Lower leg skin (tissue), 3 donors: ENCODE results near the gene RNF224.

ENCODE experiments used
- POLR2A ChIP-seq, 2 donors: fragments of 450-650 bp; IDR thresholded peaks; one replicate each; pipeline ENCODE4 v1.6.1; 2016 to 2017; ENCODE audit warnings: antibody characterized with exemption in 2 of 2, mild to moderate bottlenecking in 1 of 2, moderate library complexity in 1 of 2
- TF ChIP-seq, protein P1 (sequence below), 3 donors: fragments of 450-650 bp; IDR thresholded peaks; one replicate each; pipeline ENCODE4 v1.5.1; 2016; ENCODE audit warnings: antibody characterized with exemption in 3 of 3, mild to moderate bottlenecking in 3 of 3, moderate library complexity in 2 of 3

DNA sequence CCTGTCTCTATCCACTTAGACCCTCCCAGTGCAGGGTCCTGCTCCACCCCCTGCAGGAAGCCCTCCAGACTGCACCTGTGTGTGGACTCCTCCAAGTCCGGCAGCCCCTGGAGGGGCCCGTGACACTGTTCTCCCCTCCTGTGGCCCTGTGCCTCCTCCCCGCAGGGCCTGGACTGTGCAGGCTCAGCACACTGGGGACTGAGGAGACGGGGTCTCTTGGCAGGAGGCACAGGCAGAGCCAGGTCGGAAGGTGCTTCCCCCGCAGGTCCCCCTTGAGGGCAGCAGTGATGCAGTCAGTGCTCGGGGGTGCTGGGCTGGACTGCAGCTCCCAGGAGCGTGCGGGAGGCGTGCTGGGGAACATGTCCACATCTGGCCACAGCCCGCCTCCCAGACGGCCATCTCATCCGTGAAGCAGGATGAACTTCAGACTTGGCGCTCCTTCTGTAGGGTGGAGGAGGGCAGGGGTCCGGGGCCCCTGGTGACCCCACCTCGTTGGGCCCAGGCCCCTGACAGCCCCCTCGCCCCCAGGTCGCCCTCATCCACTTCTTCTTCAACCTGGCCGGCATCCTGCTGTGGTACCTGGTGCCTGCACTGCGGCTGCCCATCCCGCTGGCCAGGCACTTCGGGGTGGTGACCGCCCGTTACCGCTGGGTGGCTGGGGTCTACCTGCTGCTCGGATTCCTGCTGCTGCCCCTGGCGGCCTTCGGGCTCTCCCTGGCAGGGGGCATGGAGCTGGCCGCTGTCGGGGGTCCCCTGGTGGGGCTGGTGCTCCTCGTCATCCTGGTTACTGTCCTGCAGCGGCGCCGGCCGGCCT is 8.3 kb downstream of the RNF224 start:
- TF ChIP-seq, protein P1, sequence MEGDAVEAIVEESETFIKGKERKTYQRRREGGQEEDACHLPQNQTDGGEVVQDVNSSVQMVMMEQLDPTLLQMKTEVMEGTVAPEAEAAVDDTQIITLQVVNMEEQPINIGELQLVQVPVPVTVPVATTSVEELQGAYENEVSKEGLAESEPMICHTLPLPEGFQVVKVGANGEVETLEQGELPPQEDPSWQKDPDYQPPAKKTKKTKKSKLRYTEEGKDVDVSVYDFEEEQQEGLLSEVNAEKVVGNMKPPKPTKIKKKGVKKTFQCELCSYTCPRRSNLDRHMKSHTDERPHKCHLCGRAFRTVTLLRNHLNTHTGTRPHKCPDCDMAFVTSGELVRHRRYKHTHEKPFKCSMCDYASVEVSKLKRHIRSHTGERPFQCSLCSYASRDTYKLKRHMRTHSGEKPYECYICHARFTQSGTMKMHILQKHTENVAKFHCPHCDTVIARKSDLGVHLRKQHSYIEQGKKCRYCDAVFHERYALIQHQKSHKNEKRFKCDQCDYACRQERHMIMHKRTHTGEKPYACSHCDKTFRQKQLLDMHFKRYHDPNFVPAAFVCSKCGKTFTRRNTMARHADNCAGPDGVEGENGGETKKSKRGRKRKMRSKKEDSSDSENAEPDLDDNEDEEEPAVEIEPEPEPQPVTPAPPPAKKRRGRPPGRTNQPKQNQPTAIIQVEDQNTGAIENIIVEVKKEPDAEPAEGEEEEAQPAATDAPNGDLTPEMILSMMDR (IDR thresholded peaks at IDR 0.05): no peak
- no peak for TF ChIP-seq POLR2A (IDR thresholded peaks at IDR 0.05)
